WTC11 (cell line): ENCODE data around the gene RWDD3. TPM values are rescaled to one million over a fixed set of nuclear protein-coding genes. Genes with fewer than 3 reads are reported as not detected.

Experiments used
- ATAC-seq: fragments of 200-7000 bp; cut with Tn5 transposase; 2 replicates; pipeline ENCODE4 v1.10.0; 2021; ENCODE audit warnings: mild to moderate bottlenecking, moderate library complexity
- CTCF ChIA-PET: fragments of 300-600 bp; sonication (Branson Sonifier 250); formaldehyde crosslinking; loops from one replicate; lab custom pipeline; 2021; ENCODE audit warnings: antibody characterized with exemption; lab: Charles Lee
- POLR2A ChIA-PET: fragments of 350-600 bp; sonication (Branson Sonifier 250); formaldehyde crosslinking; loops from one replicate; lab custom pipeline; 2021; ENCODE audit warnings: antibody characterized with exemption; lab: Charles Lee
- DNase-seq: peaks from one replicate; pipeline ENCODE4 v3.0.0; 2021; ENCODE audit warnings: low spot score
- H3K27ac Mint-ChIP-seq: 2 replicates; pipeline ENCODE4 v1.8.0; 2021; ENCODE audit warnings: mixed read lengths
- H3K27me3 Mint-ChIP-seq: 2 replicates; pipeline ENCODE4 v1.8.0; 2021; ENCODE audit warnings: low read depth, mild to moderate bottlenecking, moderate library complexity, mixed read lengths
- H3K36me3 Mint-ChIP-seq: 2 replicates; pipeline ENCODE4 v1.8.0; 2021; ENCODE audit warnings: mixed read lengths
- H3K4me1 Mint-ChIP-seq: 2 replicates; pipeline ENCODE4 v1.8.0; 2022; ENCODE audit warnings: mixed read lengths
- H3K4me3 Mint-ChIP-seq: 2 replicates; pipeline ENCODE4 v1.8.0; 2021; ENCODE audit warnings: mild to moderate bottlenecking, moderate library complexity, mixed read lengths
- H3K9me3 Mint-ChIP-seq: 2 replicates; pipeline ENCODE4 v1.8.0; 2021; ENCODE audit warnings: mixed read lengths
- CBFB ChIP-seq: sonication (generic); formaldehyde crosslinking; IDR thresholded peaks from 2 replicates; pipeline ENCODE4 v1.8.1; 2022; ENCODE audit warnings: mild to moderate bottlenecking, low read depth, missing genetic modification reagents
- CREB1 ChIP-seq: sonication (generic); formaldehyde crosslinking; IDR thresholded peaks from 2 replicates; pipeline ENCODE4 v1.8.0; 2023; ENCODE audit warnings: mild to moderate bottlenecking, missing genetic modification reagents
- FOXP1 ChIP-seq: sonication (generic); formaldehyde crosslinking; IDR thresholded peaks from 2 replicates; pipeline ENCODE4 v1.8.0; 2022; ENCODE audit warnings: missing genetic modification reagents, mild to moderate bottlenecking, moderate library complexity, borderline replicate concordance
- GABPB1 ChIP-seq: sonication (generic); formaldehyde crosslinking; IDR thresholded peaks from 2 replicates; pipeline ENCODE4 v1.8.1; 2023; ENCODE audit warnings: mild to moderate bottlenecking, missing genetic modification reagents
- MAX ChIP-seq: sonication (generic); formaldehyde crosslinking; IDR thresholded peaks from 2 replicates; pipeline ENCODE4 v1.8.0; 2022; ENCODE audit warnings: mild to moderate bottlenecking, missing genetic modification reagents
- NR3C1 ChIP-seq: sonication (generic); formaldehyde crosslinking; conservative IDR thresholded peaks from 2 replicates; pipeline ENCODE4 v1.8.1; 2023; ENCODE audit warnings: low read depth, mild to moderate bottlenecking, missing genetic modification reagents
- OVOL2 ChIP-seq: fragments of 250-450 bp; sonication (Bioruptor Pico); IDR thresholded peaks from 2 replicates; pipeline ENCODE4 v1.9.0; 2021; ENCODE audit warnings: mild to moderate bottlenecking, borderline replicate concordance
- RORB ChIP-seq: fragments of 250-450 bp; sonication (Bioruptor Pico); IDR thresholded peaks from 2 replicates; pipeline ENCODE4 v1.9.0; 2021; ENCODE audit warnings: mild to moderate bottlenecking
- TCF7 ChIP-seq: sonication (generic); formaldehyde crosslinking; IDR thresholded peaks from 2 replicates; pipeline ENCODE4 v1.8.0; 2022; ENCODE audit warnings: mild to moderate bottlenecking, low read depth, missing genetic modification reagents, moderate library complexity
- USF2 ChIP-seq: sonication (generic); formaldehyde crosslinking; IDR thresholded peaks from 2 replicates; pipeline ENCODE4 v1.8.1; 2023; ENCODE audit warnings: mild to moderate bottlenecking, missing genetic modification reagents, moderate library complexity
- ZBTB21 ChIP-seq: sonication (generic); formaldehyde crosslinking; IDR thresholded peaks from 2 replicates; pipeline ENCODE4 v1.8.1; 2023; ENCODE audit warnings: mild to moderate bottlenecking, missing genetic modification reagents, borderline replicate concordance
- ZNF263 ChIP-seq: sonication (generic); formaldehyde crosslinking; IDR thresholded peaks from 2 replicates; pipeline ENCODE4 v1.8.1; 2022; ENCODE audit warnings: low read depth, mild to moderate bottlenecking, moderate library complexity, missing genetic modification reagents
- ZNF281 ChIP-seq: sonication (generic); formaldehyde crosslinking; IDR thresholded peaks from 2 replicates; pipeline ENCODE4 v1.8.0; 2023; ENCODE audit warnings: mild to moderate bottlenecking, missing genetic modification reagents
- ZNF396 ChIP-seq: fragments of 250-450 bp; sonication (Bioruptor Pico); IDR thresholded peaks from 2 replicates; pipeline ENCODE4 v1.8.0; 2021; ENCODE audit warnings: mild to moderate bottlenecking, moderate library complexity, borderline replicate concordance
- ZNF423 ChIP-seq: fragments of 250-450 bp; sonication (Bioruptor Pico); IDR thresholded peaks from 2 replicates; pipeline ENCODE4 v2.1.2; 2022; ENCODE audit warnings: mild to moderate bottlenecking, moderate library complexity
- ZNF512 ChIP-seq: sonication (generic); formaldehyde crosslinking; IDR thresholded peaks from 2 replicates; pipeline ENCODE4 v1.8.1; 2022; ENCODE audit warnings: missing genetic modification reagents, borderline replicate concordance
- total RNA-seq: library from RNA; stranded (reverse); gene quantifications from 3 replicates; pipeline ENCODE4 v1.2.3, GENCODE V29; 2021
- TF ChIP-seq, protein P1 (sequence below): sonication (generic); formaldehyde crosslinking; IDR thresholded peaks from 2 replicates; pipeline ENCODE4 v1.8.0; 2022; ENCODE audit warnings: mild to moderate bottlenecking, missing genetic modification reagents
- TF ChIP-seq, protein P2 (sequence below): fragments of 200-600 bp; IDR thresholded peaks from 2 replicates; pipeline ENCODE4 v1.8.0; 2022; ENCODE audit warnings: antibody characterized with exemption

RWDD3 gene
- total RNA-seq, 1 experiment from 2014 or later: 13.9 TPM

DNA sequence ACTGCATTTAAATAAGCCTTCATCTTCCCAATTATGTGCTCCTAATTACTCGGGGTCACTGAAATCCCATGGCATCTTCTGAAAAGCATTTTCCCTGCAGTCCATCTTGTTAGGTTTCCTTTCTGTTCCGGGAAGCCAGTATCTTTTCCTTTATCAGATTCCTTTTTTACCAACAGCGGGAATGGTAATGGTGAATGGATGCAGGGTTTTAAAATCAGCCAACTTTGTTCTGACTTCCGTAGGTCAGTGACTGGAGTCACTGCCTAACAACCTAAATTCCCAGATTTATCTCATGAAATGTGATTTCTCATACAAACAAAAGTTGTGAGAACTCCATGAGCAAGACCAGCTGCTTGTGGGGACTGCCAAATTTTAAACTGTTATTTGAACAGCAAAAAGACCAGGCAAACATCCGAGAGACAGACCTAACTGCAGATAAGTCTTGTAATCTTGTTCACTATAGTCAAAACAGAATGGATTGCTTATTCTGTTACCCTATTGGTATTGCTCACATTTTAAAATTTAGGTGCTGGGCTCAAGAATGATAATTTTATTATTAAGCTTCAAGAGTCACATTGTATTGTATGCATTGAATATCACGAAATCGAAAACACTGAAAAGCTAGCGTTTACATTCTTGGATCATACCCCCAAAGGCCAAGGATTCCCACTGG lies 1.2 kb upstream of the RWDD3 start:
- CTCF ChIA-PET: interaction anchor here (1.1 to 2.4 kb wide), 10 partner anchors 10 to 369 kb away, joined by 3 to 71 read pairs (median 14); partner anchors contain the start of gene TLCD4
- peaks cover 17% of the 10 kb centered on the region for H3K4me1 Mint-ChIP-seq

More for the DNA sequence above, 1.2 kb upstream of the RWDD3 start:
- Mint-ChIP-seq H3K36me3 (no peaks in the 10 kb centered on the region), H3K27ac (no peak overlapping the region), H3K4me3 (peak overlapping the region; percentile 86), H3K9me3 (peaks cover 4% of the 10 kb centered on the region; the same call in 1 of the 2 replicates), H3K27me3 (no peaks in the 10 kb centered on the region; the same call in none of the 2 replicates)
- no peak for DNase-seq
- ATAC-seq: no peak
- POLR2A ChIA-PET: interaction anchor here (1.1 to 1.8 kb wide), 2 partner anchors 10 to 148 kb away, joined by 3 to 4 read pairs; no protein-coding TSS in a partner anchor
- TF ChIP-seq, protein P1, sequence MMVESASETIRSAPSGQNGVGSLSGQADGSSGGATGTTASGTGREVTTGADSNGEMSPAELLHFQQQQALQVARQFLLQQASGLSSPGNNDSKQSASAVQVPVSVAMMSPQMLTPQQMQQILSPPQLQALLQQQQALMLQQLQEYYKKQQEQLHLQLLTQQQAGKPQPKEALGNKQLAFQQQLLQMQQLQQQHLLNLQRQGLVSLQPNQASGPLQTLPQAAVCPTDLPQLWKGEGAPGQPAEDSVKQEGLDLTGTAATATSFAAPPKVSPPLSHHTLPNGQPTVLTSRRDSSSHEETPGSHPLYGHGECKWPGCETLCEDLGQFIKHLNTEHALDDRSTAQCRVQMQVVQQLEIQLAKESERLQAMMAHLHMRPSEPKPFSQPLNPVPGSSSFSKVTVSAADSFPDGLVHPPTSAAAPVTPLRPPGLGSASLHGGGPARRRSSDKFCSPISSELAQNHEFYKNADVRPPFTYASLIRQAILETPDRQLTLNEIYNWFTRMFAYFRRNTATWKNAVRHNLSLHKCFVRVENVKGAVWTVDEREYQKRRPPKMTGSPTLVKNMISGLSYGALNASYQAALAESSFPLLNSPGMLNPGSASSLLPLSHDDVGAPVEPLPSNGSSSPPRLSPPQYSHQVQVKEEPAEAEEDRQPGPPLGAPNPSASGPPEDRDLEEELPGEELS (CRISPR knock-in tag): no peak
- TF ChIP-seq, protein P2, sequence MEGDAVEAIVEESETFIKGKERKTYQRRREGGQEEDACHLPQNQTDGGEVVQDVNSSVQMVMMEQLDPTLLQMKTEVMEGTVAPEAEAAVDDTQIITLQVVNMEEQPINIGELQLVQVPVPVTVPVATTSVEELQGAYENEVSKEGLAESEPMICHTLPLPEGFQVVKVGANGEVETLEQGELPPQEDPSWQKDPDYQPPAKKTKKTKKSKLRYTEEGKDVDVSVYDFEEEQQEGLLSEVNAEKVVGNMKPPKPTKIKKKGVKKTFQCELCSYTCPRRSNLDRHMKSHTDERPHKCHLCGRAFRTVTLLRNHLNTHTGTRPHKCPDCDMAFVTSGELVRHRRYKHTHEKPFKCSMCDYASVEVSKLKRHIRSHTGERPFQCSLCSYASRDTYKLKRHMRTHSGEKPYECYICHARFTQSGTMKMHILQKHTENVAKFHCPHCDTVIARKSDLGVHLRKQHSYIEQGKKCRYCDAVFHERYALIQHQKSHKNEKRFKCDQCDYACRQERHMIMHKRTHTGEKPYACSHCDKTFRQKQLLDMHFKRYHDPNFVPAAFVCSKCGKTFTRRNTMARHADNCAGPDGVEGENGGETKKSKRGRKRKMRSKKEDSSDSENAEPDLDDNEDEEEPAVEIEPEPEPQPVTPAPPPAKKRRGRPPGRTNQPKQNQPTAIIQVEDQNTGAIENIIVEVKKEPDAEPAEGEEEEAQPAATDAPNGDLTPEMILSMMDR: no peak
- no peak for TF ChIP-seq ZNF396 (CRISPR knock-in tag)
- no peak for TF ChIP-seq TCF7 (CRISPR knock-in tag)
- no peak for TF ChIP-seq ZNF512 (CRISPR knock-in tag)
- TF ChIP-seq OVOL2 (CRISPR knock-in tag): no peak
- no peak for TF ChIP-seq NR3C1 (CRISPR knock-in tag)
- no peak for TF ChIP-seq ZBTB21 (CRISPR knock-in tag)
- no peak for TF ChIP-seq ZNF263 (CRISPR knock-in tag)
- TF ChIP-seq FOXP1 (CRISPR knock-in tag): no peak
- TF ChIP-seq CREB1: no peak
- no peak for TF ChIP-seq RORB (CRISPR knock-in tag)
- TF ChIP-seq ZNF281 (CRISPR knock-in tag): no peak
- no peak for TF ChIP-seq USF2 (CRISPR knock-in tag)
- no peak for TF ChIP-seq GABPB1 (CRISPR knock-in tag)
- TF ChIP-seq ZNF423 (CRISPR knock-in tag): no peak
- no peak for TF ChIP-seq CBFB (CRISPR knock-in tag)
- TF ChIP-seq MAX: no peak
